HepG2 (cell line): Measurements from ENCODE around the gene LDB2. TPM values are rescaled to one million over a fixed set of nuclear protein-coding genes. Genes with fewer than 3 reads are reported as not detected.

Experiments
- ATAC-seq: fragments of 200-7000 bp; cut with Tn5 transposase; 3 replicates; pipeline ENCODE4 v1.9.1; 2020; ENCODE audit warnings: mild to moderate bottlenecking, moderate library complexity
- BruUV-seq: library from RNA; stranded (reverse); fragments of 400-500 nt; replicated peaks from 2 replicates; lab custom pipeline; 2021; lab: Mats Ljungman, UMichigan
- CTCF ChIA-PET: fragments of 300-600 bp; formaldehyde crosslinking; extraction: SDS; loops from one replicate; lab custom pipeline; 2021; ENCODE audit warnings: low total read pairs, inconsistent platforms, low intra/inter-chr PET ratio; lab: Yijun Ruan, JAX
- POLR2A ChIA-PET: fragments of 350-600 bp; sonication (Branson Sonifier 250); formaldehyde crosslinking; loops from one replicate; lab custom pipeline; 2020; ENCODE audit warnings: antibody characterized with exemption, inconsistent platforms; lab: Yijun Ruan, JAX
- DNase-seq: peaks from one replicate; pipeline ENCODE4 v3.0.0-alpha.2; 2015; ENCODE audit warnings: low spot score
- FAIRE-seq: peaks from 3 replicates; lab custom pipeline; 2011; peaks lifted over from hg19 to GRCh38; lab: Jason Lieb, UNC
- H2AFZ ChIP-seq: one replicate; pipeline ENCODE4 v1.6.1; 2011; ENCODE audit warnings: low read length, inconsistent platforms
- H3K27ac ChIP-seq: fragments of 300-600 bp; 3 replicates; pipeline ENCODE4 v1.8.0; 2011; ENCODE audit warnings: mixed run types, mild to moderate bottlenecking, mixed read lengths, low read length, inconsistent platforms; ENCODE audit not compliant: insufficient read depth; ENCODE audit errors: extremely low read length
- H3K27me3 ChIP-seq, 2 experiments: fragments of 200-600 bp in 1 of 2; 2 replicates in 1 of 2; 3 replicates in 1 of 2; pipeline versions ENCODE4 v1.6.0 to v1.8.0; 2011; ENCODE audit warnings: low read length in 2 of 2, mild to moderate bottlenecking in 2 of 2, moderate library complexity in 2 of 2, inconsistent platforms in 1 of 2; ENCODE audit not compliant: insufficient read depth in 2 of 2, control insufficient read depth in 1 of 2
- H3K36me3 ChIP-seq, 2 experiments: fragments of 200-600 bp in 1 of 2; replicated peaks in 1 of 2; 2 replicates in 1 of 2; 3 replicates in 1 of 2; pipeline versions ENCODE4 v1.5.1 to v1.8.0; 2011; ENCODE audit warnings: low read length in 2 of 2, inconsistent platforms in 1 of 2; ENCODE audit not compliant: insufficient read depth in 2 of 2, control insufficient read depth in 1 of 2
- H3K4me1 ChIP-seq: 2 replicates; pipeline ENCODE4 v1.5.1; 2012; ENCODE audit warnings: low read length, inconsistent platforms; ENCODE audit not compliant: insufficient read depth
- H3K4me2 ChIP-seq: 2 replicates; pipeline ENCODE4 v1.6.0; 2011; ENCODE audit warnings: low read depth, low read length, inconsistent platforms
- H3K4me3 ChIP-seq, 3 experiments: fragments of 200-600 bp in 1 of 3; sonication (generic), shearing (Covaris generic) in 1 of 3; replicated peaks in 1 of 3; 2 replicates each; pipeline ENCODE4 v1.5.1; 2011 to 2016; ENCODE audit warnings: low read length in 3 of 3, inconsistent platforms in 2 of 3, low read depth in 2 of 3, mild to moderate bottlenecking in 2 of 3, control low read depth in 1 of 3, mixed read lengths in 1 of 3; ENCODE audit not compliant: insufficient read depth in 1 of 3
- H3K79me2 ChIP-seq: one replicate; pipeline ENCODE4 v1.6.1; 2011; ENCODE audit warnings: low read length, inconsistent platforms; ENCODE audit not compliant: insufficient read depth
- H3K9ac ChIP-seq: 2 replicates; pipeline ENCODE4 v1.6.0; 2011; ENCODE audit warnings: mild to moderate bottlenecking, low read depth, low read length, inconsistent platforms; ENCODE audit not compliant: insufficient read depth
- H3K9me3 ChIP-seq: 2 replicates; pipeline ENCODE4 v1.5.1; 2012; ENCODE audit warnings: mild to moderate bottlenecking, low read length
- H4K20me1 ChIP-seq: 2 replicates; pipeline ENCODE4 v1.6.0; 2011; ENCODE audit warnings: inconsistent platforms, mild to moderate bottlenecking, low read length, moderate library complexity; ENCODE audit not compliant: insufficient read depth
- FIP1L1 ChIP-seq: fragments of 200-400 bp; formaldehyde crosslinking; IDR thresholded peaks from 2 replicates; pipeline ENCODE4 v1.6.1; 2018; ENCODE audit warnings: low read depth, mild to moderate bottlenecking, low read length, moderate library complexity, borderline replicate concordance; ENCODE audit not compliant: insufficient read depth
- GABPB1 ChIP-seq: IDR thresholded peaks from 2 replicates; pipeline ENCODE4 v1.6.1; 2016; ENCODE audit warnings: mild to moderate bottlenecking, missing genetic modification reagents, moderate library complexity, missing compliant biosample characterization
- SPEN ChIP-seq: sonication (generic); formaldehyde crosslinking; IDR thresholded peaks from 2 replicates; pipeline ENCODE4 v1.5.1; 2020; ENCODE audit warnings: low read depth, mild to moderate bottlenecking, missing genetic modification reagents
- ZMAT3 ChIP-seq: sonication (generic); formaldehyde crosslinking; conservative IDR thresholded peaks from 2 replicates; pipeline ENCODE4 v1.7.0; 2021; ENCODE audit warnings: missing genetic modification reagents
- ZNF784 ChIP-seq: sonication (generic); formaldehyde crosslinking; IDR thresholded peaks from 2 replicates; pipeline ENCODE4 v1.5.1; 2020; ENCODE audit warnings: missing genetic modification reagents, mild to moderate bottlenecking, borderline replicate concordance
- ZNF841 ChIP-seq: sonication (generic); formaldehyde crosslinking; IDR thresholded peaks from 2 replicates; pipeline ENCODE4 v1.8.1; 2023; ENCODE audit warnings: missing genetic modification reagents, borderline replicate concordance
- ZNF878 ChIP-seq: sonication (generic); formaldehyde crosslinking; IDR thresholded peaks from 2 replicates; pipeline ENCODE4 v1.8.1; 2023; ENCODE audit warnings: mild to moderate bottlenecking, missing genetic modification reagents, moderate library complexity
- WGBS: methylation state at CpG from one replicate; pipeline ENCODE4 v1.1.6; 2017; ENCODE audit warnings: low lambda C conversion rate; 5-methylcytosine and 5-hydroxymethylcytosine counted together
- in situ Hi-C: cut with HindIII; loops from 2 replicates; pipeline ENCODE4 v1.10.0; 2017; ENCODE audit warnings: low pct_unique_long_range_greater_than_20kb; ENCODE audit not compliant: extremely low pct_ligation_motif_present
- intact Hi-C: fragments of 100-400 bp; cut with micrococcal nuclease; formaldehyde crosslinking; loops from one replicate; pipeline ENCODE4 v1.10.0; 2022; ENCODE audit not compliant: unreplicated experiment
- polyA plus RNA-seq, 8 experiments: library from polyadenylated mRNA; depleted of rRNA in 3 of 8; stranded (reverse) in 7 of 8; unstranded in 1 of 8; fragments of >200 nt; fragmentation: Illumina TruSeq in 4 of 8; extraction: Trizol in 4 of 8; gene quantifications; 2 replicates each; pipeline versions ENCODE4 v1.2.1 to v1.2.3, GENCODE V29; 2011 to 2016; ENCODE audit warnings: low read depth in 4 of 8, missing spikeins in 1 of 8, mixed read lengths in 1 of 8; ENCODE audit not compliant: insufficient read depth in 1 of 8
- total RNA-seq, 5 experiments: library from RNA; depleted of rRNA; stranded (reverse); fragments of >200 nt; fragmentation: Illumina TruSeq; extraction: Trizol; gene quantifications; 2 replicates each; pipeline ENCODE4 v1.2.3, GENCODE V29; 2016; ENCODE audit warnings: low read depth in 1 of 5
- TF ChIP-seq, protein P1 (sequence below): sonication (generic); formaldehyde crosslinking; IDR thresholded peaks from 2 replicates; pipeline ENCODE4 v1.9.0; 2021; ENCODE audit warnings: missing genetic modification reagents, mild to moderate bottlenecking, borderline replicate concordance

LDB2 gene
- total and polyA plus RNA-seq, 2 of the 13 experiments (the other 11 are each of a cell fraction or from before 2014, with no cell fraction given), result not detected

- WGBS, result 3% methylated on average over 2 of the region's 2 CpGs
- Histone ChIP-seq H3K4me1 (no peaks in the 10 kb centered on the region), H3K9me3 (no peaks in the 10 kb centered on the region), H3K4me3 (no peak overlapping the region), H3K79me2 (no peaks in the 10 kb centered on the region), H4K20me1 (no peaks in the 10 kb centered on the region), H3K27ac (no peak overlapping the region), H3K27me3 (peaks cover 0 to 5% of the 10 kb centered on the region in 2 experiments; a peak in 1 of 5 replicates), H3K9ac (no peak overlapping the region), H3K36me3 (no peaks in the 10 kb centered on the region), H2AFZ (no peak overlapping the region), H3K4me2 (no peak overlapping the region)
- no TSS peak for BruUV-seq
- FAIRE-seq (no peak), ATAC-seq (no peak), DNase-seq (no peak)
- intact Hi-C loops, result no loop called here
- ChIA-PET POLR2A (no interaction called here), CTCF (no interaction called here)
- TF ChIP-seq ZNF841 (CRISPR knock-in tag) (no peak), GABPB1 (CRISPR knock-in tag) (no peak), ZNF878 (CRISPR knock-in tag) (no peak), SPEN (no peak)
- TF ChIP-seq, protein P1, sequence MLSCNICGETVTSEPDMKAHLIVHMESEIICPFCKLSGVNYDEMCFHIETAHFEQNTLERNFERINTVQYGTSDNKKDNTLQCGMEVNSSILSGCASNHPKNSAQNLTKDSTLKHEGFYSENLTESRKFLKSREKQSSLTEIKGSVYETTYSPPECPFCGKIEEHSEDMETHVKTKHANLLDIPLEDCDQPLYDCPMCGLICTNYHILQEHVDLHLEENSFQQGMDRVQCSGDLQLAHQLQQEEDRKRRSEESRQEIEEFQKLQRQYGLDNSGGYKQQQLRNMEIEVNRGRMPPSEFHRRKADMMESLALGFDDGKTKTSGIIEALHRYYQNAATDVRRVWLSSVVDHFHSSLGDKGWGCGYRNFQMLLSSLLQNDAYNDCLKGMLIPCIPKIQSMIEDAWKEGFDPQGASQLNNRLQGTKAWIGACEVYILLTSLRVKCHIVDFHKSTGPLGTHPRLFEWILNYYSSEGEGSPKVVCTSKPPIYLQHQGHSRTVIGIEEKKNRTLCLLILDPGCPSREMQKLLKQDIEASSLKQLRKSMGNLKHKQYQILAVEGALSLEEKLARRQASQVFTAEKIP, result no peak
- in situ Hi-C loops, result no loop called here
Measured at GRCh38 chr4:16939178-16939577, 40.7 kb upstream of the LDB2 start.

GRCh38 chr4:16938512-16939040 is 40.1 kb upstream of the LDB2 start:
- no peak for ATAC-seq
- WGBS, result 8% methylated on average over 3 of the region's 6 CpGs
- no peak for FAIRE-seq
- no peaks in the 10 kb centered on the region for H4K20me1 ChIP-seq
- no peaks in the 10 kb centered on the region for H3K79me2 ChIP-seq
- POLR2A ChIA-PET, result no interaction called here
- no peaks in the 10 kb centered on the region for H3K9me3 ChIP-seq
- H3K4me3 ChIP-seq, result no peak overlapping the region
- H3K4me2 ChIP-seq, result no peak overlapping the region
- in situ Hi-C loops, result no loop called here
- H3K27me3 ChIP-seq, result peaks cover 0 to 5% of the 10 kb centered on the region in 2 experiments; a peak in 1 of 5 replicates
- TF ChIP-seq ZMAT3 (no peak), ZNF784 (CRISPR knock-in tag) (no peak), FIP1L1 (no peak)
- TF ChIP-seq, all 625 proteins: peak for 0
- intact Hi-C loops, result no loop called here
- Histone ChIP-seq H3K9ac (no peak overlapping the region), H2AFZ (no peak overlapping the region), H3K4me1 (no peaks in the 10 kb centered on the region), H3K27ac (no peak overlapping the region), H3K36me3 (no peaks in the 10 kb centered on the region)
- CTCF ChIA-PET, result no interaction called here
- DNase-seq, result no peak
- no TSS peak for BruUV-seq
